NCI-H1092 treated with DMSO at 0.1 percent for 48 hours (cell line): ENCODE measurements around the gene LDAH.

Source experiments
- DNase-seq: peaks from one replicate; lab custom pipeline; 2025; lab: John Stamatoyannopoulos, UW

LDAH gene

DNA sequence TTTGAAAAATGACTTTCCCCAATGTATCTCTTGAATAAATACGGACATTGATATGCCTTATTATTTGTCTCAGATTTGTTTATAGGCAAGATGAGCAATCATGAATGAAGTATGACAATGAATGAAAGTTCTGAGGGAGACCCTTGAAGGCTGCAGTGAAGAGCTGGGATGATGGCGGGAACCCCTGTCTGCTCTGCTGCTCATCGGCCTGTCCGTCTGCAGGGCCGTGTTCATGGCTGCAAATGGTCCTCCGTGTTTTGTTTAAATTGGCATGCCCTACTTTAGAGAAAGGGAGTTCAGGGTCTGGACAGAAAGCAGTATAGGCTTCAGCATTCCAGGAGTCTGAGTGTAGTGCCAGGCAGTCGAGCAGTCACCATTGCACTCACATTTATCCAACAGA is 170.8 kb downstream of the LDAH start:
- no peak for DNase-seq

DNA sequence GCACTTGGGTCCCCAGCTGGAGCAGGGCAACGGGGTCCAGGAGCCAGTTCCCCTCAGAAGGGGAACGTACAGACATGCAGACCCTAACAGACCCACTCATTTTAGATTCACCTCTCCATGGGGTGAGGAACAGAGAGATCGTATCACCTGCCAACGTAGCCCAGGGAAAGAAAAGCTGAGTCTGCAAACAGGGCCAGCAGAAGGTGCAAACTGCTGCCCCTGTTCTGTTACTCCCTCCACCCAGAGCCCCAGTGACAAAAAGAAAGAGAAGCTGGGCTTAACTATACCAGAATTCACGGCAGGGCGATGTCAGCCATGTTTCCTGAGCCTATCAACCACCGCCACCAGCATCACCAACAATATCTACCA is 171.2 kb downstream of the LDAH start:
- no peak for DNase-seq

DNA sequence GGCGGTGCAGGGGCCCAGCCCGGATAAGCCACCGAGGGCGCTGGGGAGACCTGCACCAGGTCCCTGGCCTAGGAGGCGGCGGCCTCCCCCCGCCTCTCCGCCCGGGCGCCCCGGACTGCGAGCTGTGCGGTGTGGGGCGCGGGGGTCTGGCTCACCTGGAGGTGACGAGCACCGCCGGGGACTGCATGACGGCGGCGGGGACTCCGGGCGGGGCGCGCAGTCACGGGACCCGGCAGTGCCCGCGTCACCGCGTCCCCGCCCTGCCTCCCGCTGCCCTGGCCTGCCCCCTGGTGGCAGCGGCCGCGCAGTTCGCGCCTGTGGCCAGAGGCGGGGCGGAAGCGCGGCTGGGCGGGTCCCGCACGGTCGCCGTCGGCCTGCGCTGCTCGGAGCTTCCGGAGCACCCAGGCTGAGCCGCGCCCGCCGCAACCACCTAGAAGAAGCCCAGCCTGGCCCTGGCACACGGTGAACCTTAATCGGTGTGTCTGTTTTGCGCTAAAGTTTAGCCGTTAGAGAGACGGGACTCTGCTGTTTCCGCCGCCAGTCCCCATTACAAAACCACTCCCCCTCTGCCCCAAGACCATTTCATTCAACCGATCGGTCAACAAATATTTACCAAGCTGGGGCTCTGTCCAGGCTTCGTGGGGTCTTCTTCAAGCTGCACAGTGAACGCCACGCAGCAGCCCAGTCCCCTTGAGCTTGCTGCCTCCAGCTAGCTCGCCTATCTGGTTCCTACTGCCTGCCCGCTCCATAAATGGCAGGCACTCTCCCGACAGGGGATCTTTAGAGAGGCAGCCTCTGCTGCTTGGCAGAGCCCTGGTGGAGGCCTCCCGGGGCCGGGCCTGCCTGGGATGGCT is 171.8 kb downstream of the LDAH start, which contains the start of gene HS1BP3:
HS1BP3 (minus strand) TSS at position 222 of the 854 bp plus-strand sequence; CDS start at position 187, 35 bp downstream.
- DNase-seq: peak; percentile 70

DNA sequence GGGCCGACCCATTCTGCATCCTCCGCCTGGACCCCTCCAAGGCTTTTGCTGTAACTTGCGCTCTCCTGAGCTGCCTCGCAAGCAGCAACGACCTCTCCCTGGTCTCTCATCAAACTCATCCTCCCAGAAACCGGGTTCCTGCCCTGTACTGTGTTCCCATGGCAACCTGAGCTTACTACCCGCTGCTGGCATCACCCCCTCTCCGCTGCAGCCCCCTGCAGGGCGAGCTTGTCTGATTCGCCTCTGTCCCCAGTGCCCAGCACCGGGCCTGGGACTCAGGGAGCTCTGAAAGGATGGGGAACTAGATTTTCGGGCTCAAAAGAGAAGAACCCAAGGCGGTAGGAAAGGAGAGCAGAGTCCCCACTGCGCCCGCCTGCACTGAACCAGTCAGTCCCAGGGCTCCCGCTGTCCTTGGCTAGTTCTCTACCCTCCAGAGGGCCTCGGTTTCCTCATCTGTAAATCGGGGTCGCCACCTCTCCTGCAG is 172.5 kb downstream of the LDAH start:
- DNase-seq: peak; percentile 23

DNA sequence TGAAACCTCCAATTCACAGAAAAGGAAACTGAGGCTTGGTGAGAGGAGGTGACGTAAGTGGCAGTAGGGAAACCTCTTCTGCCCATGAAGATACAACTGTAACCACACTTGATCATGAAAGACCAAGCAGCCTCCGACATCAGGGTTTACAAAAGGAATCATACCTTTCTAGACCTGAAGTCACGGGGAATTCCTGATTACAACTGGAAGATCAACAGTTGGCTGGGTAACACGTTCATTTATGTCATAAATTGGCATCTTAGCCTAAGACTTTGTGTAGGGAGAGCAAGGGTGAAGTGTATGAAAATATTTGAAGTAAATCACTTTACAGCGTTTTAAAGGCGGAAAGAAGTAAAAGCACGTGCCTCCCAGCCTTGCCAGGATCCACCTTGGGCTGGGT is 172.9 kb downstream of the LDAH start:
- no peak for DNase-seq

DNA sequence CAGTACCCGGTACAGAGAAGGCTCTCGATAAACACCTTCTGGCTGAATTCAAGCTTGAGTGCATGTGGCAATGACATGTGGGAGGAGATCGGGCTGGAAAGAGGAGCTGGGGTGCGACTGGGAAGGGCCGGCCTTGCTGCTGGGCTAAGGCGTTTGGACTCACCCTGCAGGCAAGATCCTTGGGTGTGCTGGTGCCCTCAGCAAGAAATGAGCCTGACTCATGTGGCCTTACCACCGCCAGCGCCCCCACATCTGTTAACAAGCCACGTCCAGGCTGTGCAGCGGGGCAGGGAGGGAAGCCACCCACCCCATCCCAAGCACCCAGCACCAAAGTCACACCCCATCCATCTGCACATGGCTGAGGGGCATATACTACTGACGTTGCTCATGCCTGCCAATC is 173.3 kb downstream of the LDAH start:
- DNase-seq: no peak

DNA sequence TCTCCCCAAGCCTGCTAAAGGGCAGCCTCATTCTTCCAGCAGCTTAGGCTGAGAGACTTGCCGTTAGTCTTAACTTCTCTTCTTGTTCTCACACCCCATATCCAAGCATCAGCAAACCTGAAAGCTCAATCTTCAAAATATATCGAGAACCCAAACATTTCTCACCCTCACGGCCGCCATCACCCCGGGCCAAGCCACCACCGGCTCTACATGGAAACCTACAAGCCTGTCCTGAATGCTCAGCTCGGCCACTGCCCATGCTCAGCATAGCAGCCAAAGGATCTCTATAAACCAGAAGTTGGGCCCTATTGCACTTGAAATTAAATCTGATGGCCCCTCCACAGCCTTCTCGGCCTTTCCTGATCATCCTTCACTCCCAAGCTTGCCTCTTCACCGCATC is 174.1 kb downstream of the LDAH start:
- no peak for DNase-seq

DNA sequence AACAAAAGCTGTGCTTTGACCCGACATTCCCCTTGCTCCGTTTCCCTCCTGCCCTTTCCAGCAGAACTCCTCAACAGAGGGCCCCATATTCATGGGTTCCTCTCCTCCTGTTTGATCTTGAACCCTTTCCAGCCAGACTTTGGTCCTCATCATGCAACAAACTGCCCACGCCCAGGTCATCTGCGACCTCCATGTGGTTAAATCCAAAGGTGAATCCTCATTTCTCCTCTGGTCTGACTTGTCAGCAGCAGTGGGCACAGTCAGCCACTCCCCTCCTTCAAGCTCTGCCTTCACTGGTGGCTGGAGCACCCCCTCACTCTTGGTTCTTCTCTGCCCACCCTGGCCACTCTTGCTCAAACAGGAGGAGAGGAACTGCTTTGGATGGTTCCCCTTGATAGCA is 174.7 kb downstream of the LDAH start:
- no peak for DNase-seq

DNA sequence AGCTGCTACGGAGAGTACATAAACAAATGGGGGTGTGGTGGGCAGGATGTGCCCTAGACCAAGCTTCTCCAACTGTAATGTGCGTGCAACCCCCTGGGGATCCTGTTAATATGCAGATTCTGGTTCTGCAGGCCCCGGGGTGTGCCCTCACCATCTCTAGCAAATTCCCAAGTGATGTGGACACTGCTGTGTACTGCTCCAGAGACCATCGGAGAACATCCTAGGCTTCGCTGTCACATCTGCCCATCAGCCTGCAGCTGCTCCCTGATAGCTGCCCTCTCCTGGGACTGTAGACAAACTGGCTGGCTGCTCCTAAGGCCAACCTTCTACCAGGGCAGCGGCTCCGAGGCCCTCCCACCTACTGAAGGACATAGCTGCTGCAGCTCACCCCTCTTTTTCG is 175.2 kb downstream of the LDAH start:
- no peak for DNase-seq

DNA sequence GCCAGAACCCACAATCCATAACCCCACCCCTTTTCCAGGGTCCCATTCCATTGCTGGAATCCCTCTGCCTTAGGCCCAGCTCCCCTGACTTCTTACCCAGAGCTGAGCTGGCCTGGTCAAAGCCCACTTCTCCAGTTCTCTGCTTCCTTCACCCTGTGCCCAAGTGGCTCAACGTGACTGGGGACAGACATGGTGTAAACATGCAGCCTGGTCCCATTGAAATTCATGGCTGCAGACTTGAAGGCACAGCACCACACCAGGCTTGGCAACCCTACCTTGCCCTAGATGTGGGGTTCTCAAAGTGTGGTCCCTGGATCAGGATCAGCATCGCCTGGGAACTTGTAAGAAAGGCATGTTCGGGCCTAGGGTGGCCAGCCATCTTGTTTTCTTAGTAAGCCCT is 175.7 kb downstream of the LDAH start:
- DNase-seq: no peak

DNA sequence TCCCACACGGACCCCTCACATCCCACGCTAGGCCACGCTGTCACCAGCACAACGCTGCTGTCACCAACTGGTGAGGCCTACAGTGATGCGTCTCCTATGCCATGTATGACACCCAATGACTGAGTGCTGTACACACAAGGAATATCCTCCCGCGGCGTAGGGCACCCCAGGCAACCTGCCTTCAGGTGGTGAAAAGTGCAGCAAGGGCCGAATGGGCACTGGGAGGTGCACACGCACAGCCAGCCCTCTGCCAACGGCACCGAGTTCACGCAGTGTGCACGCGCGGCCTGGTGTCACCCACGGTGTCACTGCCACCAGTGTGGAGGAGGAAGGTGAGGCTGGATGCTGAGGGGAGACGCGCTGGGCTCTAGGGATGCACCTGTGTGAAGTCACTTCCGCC is 176.5 kb downstream of the LDAH start:
- no peak for DNase-seq

DNA sequence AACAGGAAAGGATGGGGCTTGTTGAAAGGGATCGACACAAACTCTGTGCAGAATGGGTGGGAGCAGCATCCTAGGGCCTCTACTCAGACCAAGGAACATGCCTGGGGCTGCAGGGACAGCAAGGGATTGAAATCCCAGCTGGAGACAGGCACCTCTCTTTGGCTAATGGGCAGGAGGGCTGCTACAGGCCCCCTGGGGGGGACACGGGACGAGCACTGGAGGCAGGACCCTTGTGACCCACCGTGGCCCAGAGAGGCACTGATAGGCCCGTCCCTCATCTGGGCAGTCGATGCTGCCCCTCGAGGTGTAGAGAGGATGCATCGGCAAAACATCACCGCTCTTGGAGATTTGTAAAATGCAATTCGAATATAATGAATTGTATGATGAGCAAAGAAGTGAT is 177.1 kb downstream of the LDAH start:
- DNase-seq: no peak

DNA sequence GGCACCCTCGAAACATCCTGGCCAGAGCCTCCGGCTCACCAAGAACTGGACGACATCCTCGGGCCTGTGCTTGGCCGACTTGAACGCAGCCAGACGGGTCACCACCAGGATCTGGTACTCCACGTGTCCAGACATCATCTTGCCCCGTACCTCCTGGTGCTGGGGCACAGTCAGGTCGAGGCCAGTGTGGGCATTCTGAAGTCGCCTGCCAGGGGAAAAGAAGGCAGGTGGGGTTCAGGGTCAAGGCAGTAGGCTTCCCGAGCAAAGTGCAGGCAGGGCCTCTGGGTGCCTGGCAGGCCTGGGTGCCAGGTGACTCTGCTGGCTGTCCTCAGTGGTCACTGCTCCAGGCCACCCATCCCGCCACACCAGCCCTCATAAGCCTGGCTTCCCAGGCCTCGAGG is 177.6 kb downstream of the LDAH start:
- DNase-seq: no peak

DNA sequence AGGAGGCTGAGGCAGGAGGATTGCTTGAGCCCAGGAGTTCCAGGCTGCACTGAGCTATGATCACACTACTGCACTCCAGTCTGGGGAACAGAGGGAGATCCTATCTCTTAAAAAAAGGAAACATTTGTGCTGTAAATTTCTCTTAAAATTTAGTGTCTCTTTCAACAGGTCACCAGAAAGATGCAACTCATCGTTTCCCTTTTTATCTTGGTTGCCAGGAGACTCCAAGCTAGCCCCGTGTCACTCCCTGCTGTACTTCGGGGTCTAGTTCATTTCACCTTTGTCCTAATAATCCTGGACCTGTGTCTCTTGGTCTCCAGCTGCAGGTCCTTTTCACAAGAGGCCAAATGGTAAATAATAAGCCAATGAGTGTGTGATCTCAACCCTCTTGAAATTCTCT is 179.1 kb downstream of the LDAH start:
- DNase-seq: no peak

DNA sequence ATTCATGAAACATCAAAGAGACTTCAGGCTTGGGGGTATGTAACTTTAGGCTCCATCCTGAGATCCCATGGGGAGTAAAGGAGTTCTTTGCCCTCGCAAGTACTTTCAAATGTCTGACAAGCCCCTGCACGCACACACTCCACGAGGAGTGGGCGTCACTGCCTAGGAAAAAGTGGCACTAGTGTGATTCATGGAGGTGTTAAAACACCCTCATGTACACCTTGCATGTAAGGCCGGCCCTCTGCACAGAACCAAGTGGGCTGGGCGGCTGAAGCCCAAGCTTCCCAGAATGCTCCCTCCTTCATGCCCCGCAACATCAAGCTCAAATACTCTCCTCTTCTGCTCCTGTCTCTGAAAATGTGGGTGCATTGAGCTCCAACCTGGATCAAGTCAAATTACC is 179.8 kb downstream of the LDAH start:
- DNase-seq: no peak

DNA sequence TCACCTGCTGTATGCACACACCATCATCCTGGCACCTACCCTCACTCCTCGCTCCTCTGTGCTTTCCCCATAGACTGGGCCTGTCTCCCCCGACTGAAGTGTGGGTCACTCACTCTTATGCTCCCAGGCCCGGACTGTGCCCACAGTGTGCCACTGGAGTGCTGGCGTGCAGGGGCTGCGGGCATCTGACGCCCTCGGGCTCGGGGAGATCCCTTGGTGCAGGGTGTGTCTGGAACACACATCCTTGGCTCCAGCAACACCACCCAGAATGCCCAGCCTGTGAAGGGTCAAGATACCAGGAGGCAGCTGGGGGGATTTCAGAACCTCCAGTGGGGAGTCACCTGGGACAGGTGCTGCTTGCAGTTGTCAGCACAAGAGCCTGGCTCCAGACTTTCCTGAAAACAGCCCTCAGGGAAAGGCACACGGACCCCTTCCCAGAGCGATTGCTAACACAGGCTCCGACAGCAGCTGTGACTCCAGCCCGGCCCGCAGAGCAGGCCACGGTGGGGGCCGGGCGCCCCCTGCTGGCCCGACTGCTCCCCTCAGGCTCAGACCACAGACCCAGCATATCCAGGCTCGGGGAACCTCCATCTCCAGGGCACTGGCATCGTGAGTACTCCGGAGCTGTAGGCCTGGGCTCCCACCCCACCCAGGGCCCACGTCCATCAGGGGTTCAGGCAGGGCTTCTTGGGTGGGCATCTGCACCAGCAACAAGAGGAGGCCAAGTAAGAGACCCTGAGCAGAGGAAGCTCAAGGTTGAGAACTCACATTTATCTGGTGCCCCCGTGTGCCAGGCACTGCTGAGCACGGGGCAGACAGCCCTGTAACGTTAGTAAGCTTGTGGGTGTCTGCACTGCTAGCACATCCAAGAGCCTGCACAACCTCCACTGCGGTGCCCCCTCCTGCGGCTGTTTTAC is 180.6 kb downstream of the LDAH start:
- peak; percentile 43 for DNase-seq

DNA sequence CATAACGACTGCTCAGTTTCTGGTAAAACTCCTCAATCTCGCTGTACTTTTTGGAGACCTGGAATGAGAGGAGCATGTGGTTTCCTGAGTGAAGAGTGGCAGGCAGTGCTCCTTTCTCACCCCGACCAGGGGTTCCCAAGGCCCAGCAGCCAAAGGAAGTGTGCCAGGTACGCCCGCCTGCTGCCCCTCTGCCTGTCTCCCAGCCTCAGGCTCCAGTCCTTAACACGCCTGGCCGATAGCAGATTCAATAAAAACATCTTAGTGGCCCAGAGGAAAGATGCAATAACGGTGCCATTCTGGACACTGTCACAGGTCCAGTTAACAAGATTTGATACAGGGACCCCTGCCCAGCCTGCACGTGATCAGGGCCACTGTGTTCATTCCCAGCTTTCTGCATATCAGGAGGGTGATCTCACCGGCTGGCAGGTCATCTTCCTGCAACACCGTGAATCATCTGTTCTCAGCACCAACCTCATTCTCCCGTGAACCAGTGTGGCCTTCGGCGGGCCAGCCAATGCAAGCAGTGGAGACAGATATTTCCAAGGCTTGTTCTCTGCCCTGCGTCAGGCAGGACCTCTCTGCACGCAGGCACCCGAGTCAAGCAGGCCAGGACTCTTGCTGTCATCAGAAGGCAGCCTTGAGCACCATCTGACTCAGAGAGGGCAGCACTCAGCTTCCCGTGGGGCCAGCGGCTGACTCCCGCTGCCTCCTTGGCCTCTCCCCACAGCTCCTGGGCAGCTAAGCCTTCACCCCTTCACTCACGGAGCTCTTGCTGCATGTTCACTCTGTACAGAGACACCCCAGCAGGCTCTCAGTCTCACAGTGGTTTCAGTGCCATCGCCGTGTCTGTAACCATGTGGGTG is 181.5 kb downstream of the LDAH start:
- DNase-seq: no peak

DNA sequence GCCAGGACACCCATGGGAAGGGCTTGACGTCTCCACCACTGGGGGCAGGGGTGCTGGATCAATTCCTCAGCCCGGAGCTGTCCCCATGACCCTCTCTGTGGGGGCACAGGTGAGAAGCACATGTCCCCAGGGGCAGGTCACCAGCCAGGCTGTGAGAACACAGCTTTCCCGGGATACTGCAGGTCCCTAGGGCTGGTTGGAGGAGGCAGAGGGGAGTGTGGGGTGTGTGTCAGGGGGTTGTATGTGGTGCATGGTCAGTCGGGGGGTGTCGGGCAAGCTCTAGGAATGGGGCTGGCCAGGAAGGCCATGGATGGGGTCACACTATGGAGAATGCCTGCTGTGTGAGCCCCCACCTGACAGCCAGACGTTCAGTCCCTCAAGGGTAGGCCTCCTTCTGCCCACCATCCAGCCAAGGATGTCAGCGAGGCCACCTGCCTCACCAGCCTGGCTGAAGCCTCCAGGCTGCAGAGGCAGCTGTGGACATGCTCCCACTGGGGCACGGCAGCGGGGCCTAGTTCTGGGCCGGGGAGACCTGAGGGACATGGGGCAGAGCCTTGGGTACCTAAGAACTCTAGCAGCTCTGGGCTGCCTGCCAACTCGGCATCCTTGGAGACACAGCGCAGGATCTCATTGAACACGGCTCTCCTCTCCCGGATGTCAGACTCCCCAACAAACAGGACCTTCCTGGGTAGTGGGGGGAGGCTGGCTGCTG is 182.3 kb downstream of the LDAH start:
- DNase-seq: no peak

DNA sequence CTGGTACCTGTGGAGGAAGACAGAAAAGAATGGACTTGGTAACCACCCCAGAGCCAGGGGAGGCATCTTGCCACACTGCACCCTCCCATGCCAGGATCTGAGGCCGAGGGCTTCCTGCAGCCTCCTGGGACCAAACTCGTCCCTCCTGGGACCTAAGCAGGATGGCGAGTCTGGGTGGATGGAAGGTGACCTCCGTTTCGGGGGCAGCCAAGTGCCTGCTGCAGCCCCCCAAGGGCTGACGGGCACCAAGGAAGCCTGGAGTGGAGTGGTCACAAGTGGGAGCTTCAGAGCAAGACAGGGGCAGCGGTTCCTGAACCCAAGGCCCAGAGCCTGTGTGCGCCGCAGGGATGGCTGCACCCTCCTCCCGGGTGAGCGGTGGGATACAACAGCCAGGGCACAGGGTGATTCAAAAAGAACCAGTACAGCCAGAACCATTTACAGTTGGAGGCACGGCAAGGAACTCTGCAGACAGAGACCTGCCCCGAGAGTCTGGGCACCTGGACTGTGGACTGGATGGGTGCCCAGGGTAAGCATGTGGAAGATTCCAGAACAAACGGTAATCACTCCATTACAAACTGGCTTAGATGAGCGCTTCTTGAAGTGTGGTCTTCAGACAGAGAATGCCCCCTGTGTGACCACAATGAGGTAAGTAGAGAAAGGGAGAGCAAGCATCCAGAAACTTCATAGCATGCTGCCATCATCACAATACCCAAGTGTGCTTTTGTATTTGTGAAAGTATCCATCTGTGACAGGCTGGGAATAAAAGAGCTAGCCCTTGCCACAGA is 184.1 kb downstream of the LDAH start:
- no peak for DNase-seq

DNA sequence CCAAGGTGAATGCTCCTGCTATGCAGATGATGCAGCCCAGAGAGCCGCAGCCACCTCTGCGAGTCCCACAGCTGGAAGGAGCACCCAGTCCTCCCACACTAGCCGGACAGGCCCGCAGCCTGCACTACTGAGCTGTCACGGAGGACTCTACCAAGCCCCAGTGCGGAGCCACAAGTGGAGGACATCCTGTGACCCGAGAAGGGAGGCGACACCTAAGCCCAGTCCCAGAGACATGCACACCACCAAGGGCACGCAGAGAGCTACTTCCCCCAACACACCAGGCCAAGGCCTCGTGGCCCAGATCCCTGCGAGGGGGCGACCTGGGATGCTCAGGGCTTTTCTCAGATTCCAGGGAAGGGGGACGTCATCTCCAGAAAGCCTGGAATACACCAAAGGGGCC is 184.9 kb downstream of the LDAH start:
- DNase-seq: no peak

DNA sequence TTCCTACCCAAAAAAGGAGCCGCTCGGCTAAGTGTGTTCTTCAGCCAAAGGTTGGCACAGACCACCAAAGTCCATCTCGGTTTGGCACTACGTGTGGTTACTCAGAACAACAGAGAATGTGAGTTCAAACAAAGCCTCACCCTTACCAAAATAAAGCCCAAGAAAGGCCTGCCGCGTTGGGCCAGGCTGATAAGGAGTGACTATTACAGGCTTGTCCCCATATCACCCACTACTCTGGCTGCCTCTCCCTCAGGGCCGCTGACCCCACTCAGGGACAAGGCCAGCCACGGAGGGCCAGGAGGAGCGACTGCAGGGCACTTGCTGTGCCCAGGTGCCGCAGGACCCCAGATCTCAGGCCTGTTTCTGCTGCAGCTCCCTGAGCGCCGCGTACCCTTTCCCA is 185.8 kb downstream of the LDAH start:
- no peak for DNase-seq
